H9 (cell line): ENCODE measurements around the gene EBF4. TPM values are rescaled to one million over a fixed set of nuclear protein-coding genes. Genes with fewer than 3 reads are reported as not detected.
A peak's percentile ranks its signal among the peaks of the same experiment; 100 is the strongest.

ENCODE experiments used
- DNase-seq: peaks from one replicate; pipeline ENCODE4 v3.0.0-alpha.2; 2017
- H2AFZ ChIP-seq: one replicate; pipeline ENCODE4 v1.6.1; 2013; ENCODE audit warnings: mild to moderate bottlenecking, low read length, control low read depth, moderate library complexity
- H2AK5ac ChIP-seq: 2 replicates; pipeline ENCODE4 v1.6.1; 2013; ENCODE audit warnings: low read length, control low read depth, mixed read lengths; ENCODE audit not compliant: insufficient read length
- H2BK120ac ChIP-seq: one replicate; pipeline ENCODE4 v1.6.1; 2013; ENCODE audit warnings: low read depth, mild to moderate bottlenecking, low read length, control low read depth, inconsistent platforms; ENCODE audit not compliant: poor library complexity, severe bottlenecking
- H2BK12ac ChIP-seq: 2 replicates; pipeline ENCODE4 v1.6.1; 2013; ENCODE audit warnings: low read length, control low read depth, mixed read lengths, low read depth; ENCODE audit not compliant: insufficient read length
- H2BK15ac ChIP-seq: 2 replicates; pipeline ENCODE4 v1.6.1; 2013; ENCODE audit warnings: low read depth, low read length, control low read depth
- H2BK20ac ChIP-seq: one replicate; pipeline ENCODE4 v1.6.1; 2013; ENCODE audit warnings: low read depth, mild to moderate bottlenecking, low read length, control low read depth, inconsistent platforms; ENCODE audit not compliant: poor library complexity, severe bottlenecking
- H2BK5ac ChIP-seq: 2 replicates; pipeline ENCODE4 v1.6.1; 2013; ENCODE audit warnings: low read length, control low read depth, mixed read lengths; ENCODE audit not compliant: insufficient read length
- H3K14ac ChIP-seq: 2 replicates; pipeline ENCODE4 v1.6.1; 2013; ENCODE audit warnings: low read length, control low read depth; ENCODE audit not compliant: insufficient read depth
- H3K18ac ChIP-seq: 2 replicates; pipeline ENCODE4 v1.6.1; 2013; ENCODE audit warnings: low read depth, mild to moderate bottlenecking, mixed read lengths, low read length, control low read depth; ENCODE audit not compliant: insufficient read length
- H3K23ac ChIP-seq: 2 replicates; pipeline ENCODE4 v1.6.1; 2013; ENCODE audit warnings: low read length, control low read depth, mixed read lengths, low read depth; ENCODE audit not compliant: insufficient read length
- H3K23me2 ChIP-seq: 2 replicates; pipeline ENCODE4 v1.6.1; 2013; ENCODE audit warnings: low read depth, mild to moderate bottlenecking, mixed read lengths, low read length, control low read depth; ENCODE audit not compliant: insufficient read length, poor library complexity, severe bottlenecking
- H3K27ac ChIP-seq: 2 replicates; pipeline ENCODE4 v1.5.1; 2013; ENCODE audit warnings: low read length, control low read depth, mixed read lengths, low read depth; ENCODE audit not compliant: insufficient read length
- H3K27me3 ChIP-seq: 2 replicates; pipeline ENCODE4 v1.6.1; 2013; ENCODE audit warnings: low read length, control low read depth, inconsistent platforms; ENCODE audit not compliant: insufficient read depth
- H3K4ac ChIP-seq: 2 replicates; pipeline ENCODE4 v1.6.1; 2013; ENCODE audit warnings: low read depth, mild to moderate bottlenecking, control low read depth, inconsistent platforms, low read length, moderate library complexity
- H3K4me1 ChIP-seq: 2 replicates; pipeline ENCODE4 v1.6.1; 2013; ENCODE audit warnings: low read length, control low read depth, inconsistent platforms; ENCODE audit not compliant: insufficient read depth
- H3K4me2 ChIP-seq: 2 replicates; pipeline ENCODE4 v1.6.1; 2013; ENCODE audit warnings: low read length, control low read depth, mixed read lengths; ENCODE audit not compliant: insufficient read length, insufficient read depth
- H3K56ac ChIP-seq: 2 replicates; pipeline ENCODE4 v1.6.1; 2013; ENCODE audit warnings: low read depth, mild to moderate bottlenecking, mixed read lengths, low read length, control low read depth; ENCODE audit not compliant: insufficient read length
- H3K79me1 ChIP-seq: 2 replicates; pipeline ENCODE4 v1.6.1; 2013; ENCODE audit warnings: low read depth, mild to moderate bottlenecking, moderate library complexity, low read length, control low read depth, inconsistent platforms; ENCODE audit not compliant: insufficient read depth, poor library complexity, severe bottlenecking
- H3K79me2 ChIP-seq: 2 replicates; pipeline ENCODE4 v1.6.1; 2013; ENCODE audit warnings: low read length, control low read depth, inconsistent platforms; ENCODE audit not compliant: insufficient read depth
- H3K9ac ChIP-seq: 2 replicates; pipeline ENCODE4 v1.6.1; 2013; ENCODE audit warnings: low read length, control low read depth, mixed read lengths; ENCODE audit not compliant: insufficient read length; ENCODE audit errors: extremely low read depth
- H3K9me3 ChIP-seq: one replicate; pipeline ENCODE4 v1.6.1; 2013; ENCODE audit warnings: low read depth, low read length, inconsistent platforms; ENCODE audit not compliant: control insufficient read depth
- H3T11ph ChIP-seq: one replicate; pipeline ENCODE4 v1.6.1; 2013; ENCODE audit warnings: mild to moderate bottlenecking, low read length, control low read depth, inconsistent platforms
- H4K20me1 ChIP-seq: one replicate; pipeline ENCODE4 v1.6.1; 2013; ENCODE audit not compliant: control insufficient read depth, insufficient read length, insufficient read depth
- H4K5ac ChIP-seq: 2 replicates; pipeline ENCODE4 v1.6.1; 2013; ENCODE audit warnings: low read depth, mild to moderate bottlenecking, mixed read lengths, low read length, control low read depth; ENCODE audit not compliant: insufficient read length
- H4K8ac ChIP-seq: replicated peaks from 2 replicates; pipeline ENCODE4 v1.6.1; 2013; ENCODE audit warnings: low read length, control low read depth, mixed read lengths, low read depth; ENCODE audit not compliant: insufficient read length
- H4K91ac ChIP-seq: 2 replicates; pipeline ENCODE4 v1.6.1; 2013; ENCODE audit warnings: low read depth, mild to moderate bottlenecking, moderate library complexity, mixed read lengths, low read length, control low read depth; ENCODE audit not compliant: insufficient read length
- H3K27ac Mint-ChIP-seq, 3 experiments: 2 replicates in 2 of 3; 3 replicates in 1 of 3; pipeline ENCODE4 v1.8.0; 2020 to 2021; ENCODE audit warnings: mixed read lengths in 3 of 3, mild to moderate bottlenecking in 1 of 3, moderate library complexity in 1 of 3
- H3K27me3 Mint-ChIP-seq: 2 replicates; pipeline ENCODE4 v1.8.0; 2021; ENCODE audit warnings: low read depth, mild to moderate bottlenecking, moderate library complexity, mixed read lengths
- H3K36me3 Mint-ChIP-seq, 3 experiments: 2 replicates in 2 of 3; 3 replicates in 1 of 3; pipeline ENCODE4 v1.8.0; 2020 to 2021; ENCODE audit warnings: low read depth in 3 of 3, mixed read lengths in 3 of 3; ENCODE audit not compliant: insufficient read depth in 1 of 3
- H3K4me1 Mint-ChIP-seq, 2 experiments: 2 replicates each; pipeline ENCODE4 v1.8.0; 2020; ENCODE audit warnings: mixed read lengths in 2 of 2
- H3K4me3 Mint-ChIP-seq, 2 experiments: 2 replicates in 1 of 2; 3 replicates in 1 of 2; pipeline ENCODE4 v1.8.0; 2020 to 2021; ENCODE audit warnings: mild to moderate bottlenecking in 2 of 2, mixed read lengths in 2 of 2, moderate library complexity in 1 of 2
- H3K9me3 Mint-ChIP-seq, 2 experiments: 2 replicates in 1 of 2; 3 replicates in 1 of 2; pipeline ENCODE4 v1.8.0; 2020; ENCODE audit warnings: mild to moderate bottlenecking in 2 of 2, mixed read lengths in 2 of 2, moderate library complexity in 1 of 2
- WGBS: extraction: QIAGEN DNeasy Blood & Tissue Kit; methylation state at CpG from one replicate; pipeline ENCODE4 v1.1.7; 2013; ENCODE audit warnings: missing lambda C conversion rate, low lambda C conversion rate, mixed read lengths; ENCODE audit not compliant: insufficient read length; ENCODE audit errors: extremely low coverage; 5-methylcytosine and 5-hydroxymethylcytosine counted together
- total RNA-seq: library from RNA; stranded (reverse); gene quantifications from 2 replicates; pipeline ENCODE4 v1.2.1, GENCODE V29; 2021
- TF ChIP-seq, protein P1 (sequence below): fragments of 200-600 bp; sonication (generic); conservative IDR thresholded peaks from 3 replicates; pipeline ENCODE4 v1.8.0; 2021; ENCODE audit warnings: antibody characterized with exemption, mild to moderate bottlenecking

The EBF4 gene
- total RNA-seq, 1 experiment from 2014 or later, result 3.9 TPM

DNA sequence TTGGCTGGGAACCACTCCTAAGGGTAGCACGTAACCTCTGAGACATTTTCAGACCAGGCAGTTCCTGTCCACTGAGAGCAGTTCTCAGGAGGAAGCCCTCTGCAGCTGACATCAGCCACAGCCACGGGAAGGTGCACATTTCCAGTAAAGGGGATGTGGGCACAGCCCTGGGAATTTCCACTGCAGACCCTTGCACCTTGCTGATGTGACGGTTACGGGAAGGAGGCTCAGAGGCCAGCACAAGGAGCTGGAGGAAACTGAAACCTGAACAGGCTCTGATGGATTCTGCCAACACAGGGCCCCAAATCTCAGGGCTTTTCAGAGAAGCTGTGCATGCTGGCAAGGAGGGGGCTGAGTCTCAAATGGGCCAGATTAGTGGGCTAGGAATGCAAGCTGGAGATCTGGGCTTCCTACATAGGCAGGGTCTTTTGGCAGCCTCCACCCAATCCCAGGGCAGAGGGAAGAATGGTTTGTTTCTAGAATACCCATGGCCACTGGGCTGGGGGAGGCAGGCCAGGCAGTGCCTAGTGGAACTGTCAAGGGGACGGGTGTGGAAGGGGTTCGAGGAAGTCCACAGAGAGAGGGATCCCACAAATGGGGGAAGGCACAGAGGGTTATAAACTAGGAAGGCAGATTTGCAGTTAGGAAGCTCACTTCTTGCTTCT is 14.2 kb downstream of the EBF4 start:
- H3K27me3 Mint-ChIP-seq, result peaks cover 64% of the 10 kb centered on the region
- H2BK120ac ChIP-seq, result no peak overlapping the region
- no peak overlapping the region for H4K8ac ChIP-seq
- no peaks in the 10 kb centered on the region for H3K36me3 Mint-ChIP-seq
- no peak overlapping the region for H3K4me2 ChIP-seq
- H4K91ac ChIP-seq, result no peak overlapping the region
- no peak overlapping the region; a peak in 1 of 7 replicates for H3K27ac Mint-ChIP-seq
- H3K4me1 Mint-ChIP-seq, result peaks cover 39 to 43% of the 10 kb centered on the region in 2 experiments
- no peaks in the 10 kb centered on the region for H4K20me1 ChIP-seq
- no peaks in the 10 kb centered on the region for H3K79me1 ChIP-seq
- H2BK5ac ChIP-seq, result no peak overlapping the region
- H3K4ac ChIP-seq, result no peak overlapping the region
- TF ChIP-seq, protein P1, sequence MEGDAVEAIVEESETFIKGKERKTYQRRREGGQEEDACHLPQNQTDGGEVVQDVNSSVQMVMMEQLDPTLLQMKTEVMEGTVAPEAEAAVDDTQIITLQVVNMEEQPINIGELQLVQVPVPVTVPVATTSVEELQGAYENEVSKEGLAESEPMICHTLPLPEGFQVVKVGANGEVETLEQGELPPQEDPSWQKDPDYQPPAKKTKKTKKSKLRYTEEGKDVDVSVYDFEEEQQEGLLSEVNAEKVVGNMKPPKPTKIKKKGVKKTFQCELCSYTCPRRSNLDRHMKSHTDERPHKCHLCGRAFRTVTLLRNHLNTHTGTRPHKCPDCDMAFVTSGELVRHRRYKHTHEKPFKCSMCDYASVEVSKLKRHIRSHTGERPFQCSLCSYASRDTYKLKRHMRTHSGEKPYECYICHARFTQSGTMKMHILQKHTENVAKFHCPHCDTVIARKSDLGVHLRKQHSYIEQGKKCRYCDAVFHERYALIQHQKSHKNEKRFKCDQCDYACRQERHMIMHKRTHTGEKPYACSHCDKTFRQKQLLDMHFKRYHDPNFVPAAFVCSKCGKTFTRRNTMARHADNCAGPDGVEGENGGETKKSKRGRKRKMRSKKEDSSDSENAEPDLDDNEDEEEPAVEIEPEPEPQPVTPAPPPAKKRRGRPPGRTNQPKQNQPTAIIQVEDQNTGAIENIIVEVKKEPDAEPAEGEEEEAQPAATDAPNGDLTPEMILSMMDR, result no peak
- no peak overlapping the region for H3K27ac ChIP-seq
- H3K14ac ChIP-seq, result no peak overlapping the region; the same call in 1 of the 2 replicates
- H3K56ac ChIP-seq, result no peak overlapping the region
- H3K79me2 ChIP-seq, result no peaks in the 10 kb centered on the region
- H3K18ac ChIP-seq, result no peak overlapping the region
- no peak overlapping the region for H2BK20ac ChIP-seq
- no peaks in the 10 kb centered on the region for H3K9me3 ChIP-seq
- H3K4me3 Mint-ChIP-seq, result peak overlapping the region in 1 of 2 experiments; percentile 1; a peak in 1 of 5 replicates
- no peaks in the 10 kb centered on the region for H3K23me2 ChIP-seq
- H4K5ac ChIP-seq, result no peak overlapping the region
- no peak for DNase-seq
- H3K9ac ChIP-seq, result no peak overlapping the region
- H3K9me3 Mint-ChIP-seq, result no peaks in the 10 kb centered on the region
- peaks cover 8% of the 10 kb centered on the region; the same call in 1 of the 2 replicates for H3K4me1 ChIP-seq
- H2BK15ac ChIP-seq, result no peak overlapping the region
- no peak overlapping the region for H3K23ac ChIP-seq
- H2AK5ac ChIP-seq, result no peak overlapping the region
- no CpG with 5 or more reads among the region's 6 CpGs for WGBS
- no peak overlapping the region for H3T11ph ChIP-seq
- peaks cover 3% of the 10 kb centered on the region; the same call in 1 of the 2 replicates for H3K27me3 ChIP-seq
- H2AFZ ChIP-seq, result no peak overlapping the region
- no peak overlapping the region for H2BK12ac ChIP-seq
